Left ventricle myocardium superior (tissue), 1 donor: ENCODE data around the gene SCP2. TPM values are rescaled to one million over a fixed set of nuclear protein-coding genes. Genes with fewer than 3 reads are reported as not detected.
A peak's percentile ranks its signal among the peaks of the same experiment; 100 is the strongest.

Experiments used
- ATAC-seq: fragments of 200-7000 bp; cut with Tn5 transposase; one replicate; pipeline ENCODE4 v1.9.1; 2020; ENCODE audit warnings: mild to moderate bottlenecking, moderate library complexity
- DNase-seq: peaks from one replicate; pipeline ENCODE4 v3.0.0-alpha.2; 2020
- intact Hi-C: fragments of 100-400 bp; cut with micrococcal nuclease; formaldehyde crosslinking; loops from one replicate; pipeline ENCODE4 v1.11.0; 2022
- total RNA-seq: library from RNA; stranded (reverse); fragmentation: NEBNext Ultra II Directional; extraction: Animal tissue kit (Norgen Biotek cat#: 25700); gene quantifications from one replicate; pipeline ENCODE4 v1.2.1, GENCODE V29; 2021
- donor health status: DM: no; HTN: yes; CAD: no; lungs with severe emphysema.

Gene SCP2
- total RNA-seq, 1 donor from 2014 or later = 144 TPM

DNA sequence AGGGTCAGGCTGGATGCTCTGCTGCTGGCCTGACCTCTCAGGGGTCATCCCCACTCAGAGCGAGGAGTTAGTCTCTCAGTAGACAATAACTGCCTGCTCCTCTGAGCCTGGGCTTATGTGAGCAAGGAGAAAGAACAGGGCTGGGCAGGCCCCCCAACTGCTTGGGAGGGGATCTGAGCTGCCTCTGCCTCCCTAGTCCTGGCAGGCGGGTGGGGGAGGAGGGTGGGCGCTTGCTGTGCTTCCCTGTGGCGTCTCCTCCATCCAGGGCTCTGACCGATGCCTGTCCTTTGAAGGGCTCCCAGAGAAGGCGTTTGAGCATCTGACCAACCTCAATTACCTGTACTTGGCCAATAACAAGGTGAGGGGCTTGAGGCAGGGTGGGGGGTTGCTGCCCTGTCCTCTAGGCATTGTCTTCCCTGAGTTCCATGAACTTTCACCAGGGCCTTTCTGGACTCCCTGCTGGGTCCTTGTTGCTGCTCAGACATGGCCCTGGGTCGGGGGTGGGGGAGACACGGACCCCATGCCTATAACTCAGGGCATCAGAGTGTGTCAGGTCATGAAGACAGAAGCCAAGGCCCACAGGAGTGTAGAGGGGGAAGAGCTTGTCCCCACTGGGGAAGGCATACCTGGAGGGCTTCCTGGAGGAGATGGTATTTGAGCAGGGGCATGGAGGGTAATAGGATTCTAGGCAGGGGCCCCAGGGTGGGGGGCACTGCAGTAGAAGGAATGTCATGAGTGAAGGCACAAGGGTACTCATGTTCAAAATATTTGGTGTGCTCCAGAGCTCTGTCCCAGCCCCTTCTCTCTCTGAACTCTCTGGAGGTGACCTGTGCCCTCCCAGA lies 147.5 kb downstream of the SCP2 start:
- DNase-seq (peak; percentile 11), ATAC-seq (no peak)
- intact Hi-C loops = no loop called here

DNA sequence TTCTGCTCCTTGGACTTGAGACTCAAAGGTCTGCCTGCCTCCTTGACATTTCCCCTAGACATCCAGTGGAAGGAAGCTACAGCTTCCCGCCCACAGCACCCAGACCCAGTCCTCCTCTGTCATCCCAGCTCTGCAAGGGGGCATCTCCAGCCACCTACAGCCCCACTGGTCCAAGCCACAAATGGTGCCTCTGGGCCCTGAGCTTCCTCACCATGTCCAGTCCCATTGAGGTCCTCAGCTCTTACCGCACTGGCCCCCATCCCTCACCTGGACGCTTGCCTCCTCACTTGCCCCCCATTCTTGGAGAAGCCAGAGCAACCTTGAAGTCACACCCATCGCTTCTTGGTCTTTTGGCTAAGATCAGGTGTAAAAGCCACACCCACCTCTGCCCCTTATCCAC lies 148.1 kb downstream of the SCP2 start:
- peak; percentile 3 for DNase-seq
- intact Hi-C loops = no loop called here
- ATAC-seq = no peak

DNA sequence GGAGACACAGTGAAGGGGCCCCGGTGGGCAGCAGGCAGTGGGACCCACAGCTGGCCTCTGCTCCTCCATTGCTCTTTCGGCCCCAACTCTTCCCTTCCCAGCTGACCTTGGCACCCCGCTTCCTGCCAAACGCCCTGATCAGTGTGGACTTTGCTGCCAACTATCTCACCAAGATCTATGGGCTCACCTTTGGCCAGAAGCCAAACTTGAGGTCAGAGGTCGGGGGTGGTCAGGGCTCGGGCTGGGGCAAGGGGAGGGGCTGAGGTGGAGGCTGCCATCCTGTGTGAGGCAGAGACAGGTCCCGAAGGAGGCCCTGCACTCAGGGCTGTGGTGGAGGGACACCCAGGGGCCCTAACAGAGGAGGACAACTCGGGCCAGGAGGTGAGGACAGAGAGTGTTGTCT lies 148.7 kb downstream of the SCP2 start:
- ATAC-seq (no peak), DNase-seq (peak; percentile 26)

DNA sequence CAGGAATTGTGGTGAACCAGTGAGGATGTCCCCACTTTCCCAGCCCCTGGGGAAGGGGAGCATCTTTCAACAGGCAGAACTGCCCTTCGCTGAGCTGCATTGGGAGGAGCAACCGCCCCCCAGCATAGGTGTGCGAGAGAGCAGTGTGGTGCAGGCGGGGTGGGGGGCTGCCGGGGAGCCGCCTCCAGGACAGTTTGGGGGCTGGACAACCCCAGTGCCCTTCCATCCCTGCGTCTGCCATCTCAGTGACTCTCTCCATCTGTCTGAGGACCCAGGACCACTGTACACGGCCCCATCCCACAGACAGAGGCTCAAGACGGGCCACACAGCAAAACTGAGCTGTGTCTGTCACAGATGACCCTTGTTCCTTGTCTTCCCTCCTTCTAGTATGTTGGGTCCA lies 149.1 kb downstream of the SCP2 start:
- ATAC-seq = no peak
- peak; percentile 12 for DNase-seq
- intact Hi-C loops = no loop called here

More for the DNA sequence above, 148.7 kb downstream of the SCP2 start:
- intact Hi-C loops = no loop called here

DNA sequence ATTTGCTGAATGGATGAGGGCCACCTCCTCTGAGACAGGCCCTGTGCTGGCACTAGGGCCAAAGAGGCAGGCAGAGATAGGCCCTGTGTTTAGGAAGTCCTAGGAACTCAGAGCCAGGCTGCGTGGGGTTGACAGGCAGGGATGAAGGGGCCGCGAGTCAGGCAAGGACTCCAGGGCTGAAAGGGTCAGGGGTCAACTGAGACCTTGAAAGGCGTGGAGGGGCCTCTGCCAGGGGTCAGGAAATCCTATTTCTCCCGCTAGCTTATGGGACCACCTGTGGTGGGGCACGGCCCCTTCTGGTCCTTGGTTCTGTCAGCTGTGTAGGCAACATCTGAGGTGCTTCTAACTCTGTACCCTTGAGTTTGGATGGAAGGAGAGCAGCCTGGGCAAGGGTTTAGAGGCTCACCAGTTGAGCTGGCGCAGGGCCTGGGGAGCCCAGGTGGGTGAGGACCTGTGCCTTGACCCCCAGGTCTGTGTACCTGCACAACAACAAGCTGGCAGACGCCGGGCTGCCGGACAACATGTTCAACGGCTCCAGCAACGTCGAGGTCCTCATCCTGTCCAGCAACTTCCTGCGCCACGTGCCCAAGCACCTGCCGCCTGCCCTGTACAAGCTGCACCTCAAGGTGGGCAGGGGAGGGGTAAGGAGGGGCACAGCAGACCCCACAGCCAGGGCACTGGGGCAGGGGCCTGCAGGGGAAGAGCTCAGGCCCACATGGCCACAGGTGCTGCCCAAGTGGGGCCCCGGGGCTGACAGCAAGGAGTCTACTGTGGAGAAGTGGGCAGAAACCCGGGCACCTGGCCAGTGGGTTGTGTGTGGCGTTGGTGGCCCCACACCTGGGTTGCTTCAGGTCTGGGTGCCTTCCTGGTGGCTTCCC lies 149.9 kb downstream of the SCP2 start:
- peak; percentile 24 for DNase-seq
- intact Hi-C loops = no loop called here
- no peak for ATAC-seq

DNA sequence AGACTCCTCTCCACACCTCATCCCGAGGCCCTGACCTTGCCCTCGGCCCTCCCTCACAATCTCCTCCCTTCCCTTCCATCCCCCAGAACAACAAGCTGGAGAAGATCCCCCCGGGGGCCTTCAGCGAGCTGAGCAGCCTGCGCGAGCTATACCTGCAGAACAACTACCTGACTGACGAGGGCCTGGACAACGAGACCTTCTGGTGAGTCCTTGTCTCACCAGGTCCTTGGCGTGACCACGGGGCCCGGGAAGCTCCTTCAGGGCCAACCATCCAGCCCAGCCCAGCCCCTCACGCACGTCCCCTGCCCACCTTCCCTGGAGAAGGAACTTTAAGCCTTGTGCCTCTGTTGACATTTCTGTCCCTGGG lies 150.5 kb downstream of the SCP2 start:
- intact Hi-C loops = no loop called here
- DNase-seq = peak; percentile 12
- no peak for ATAC-seq

DNA sequence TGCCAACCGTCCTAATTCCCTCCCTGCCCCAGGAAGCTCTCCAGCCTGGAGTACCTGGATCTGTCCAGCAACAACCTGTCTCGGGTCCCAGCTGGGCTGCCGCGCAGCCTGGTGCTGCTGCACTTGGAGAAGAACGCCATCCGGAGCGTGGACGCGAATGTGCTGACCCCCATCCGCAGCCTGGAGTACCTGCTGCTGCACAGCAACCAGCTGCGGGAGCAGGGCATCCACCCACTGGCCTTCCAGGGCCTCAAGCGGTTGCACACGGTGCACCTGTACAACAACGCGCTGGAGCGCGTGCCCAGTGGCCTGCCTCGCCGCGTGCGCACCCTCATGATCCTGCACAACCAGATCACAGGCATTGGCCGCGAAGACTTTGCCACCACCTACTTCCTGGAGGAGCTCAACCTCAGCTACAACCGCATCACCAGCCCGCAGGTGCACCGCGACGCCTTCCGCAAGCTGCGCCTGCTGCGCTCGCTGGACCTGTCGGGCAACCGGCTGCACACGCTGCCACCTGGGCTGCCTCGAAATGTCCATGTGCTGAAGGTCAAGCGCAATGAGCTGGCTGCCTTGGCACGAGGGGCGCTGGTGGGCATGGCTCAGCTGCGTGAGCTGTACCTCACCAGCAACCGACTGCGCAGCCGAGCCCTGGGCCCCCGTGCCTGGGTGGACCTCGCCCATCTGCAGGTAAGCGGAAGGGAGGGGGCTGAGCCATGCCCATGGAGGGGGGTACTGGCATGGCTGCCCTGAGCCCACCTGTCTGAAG lies 151.4 kb downstream of the SCP2 start:
- intact Hi-C loops = no loop called here

DNA sequence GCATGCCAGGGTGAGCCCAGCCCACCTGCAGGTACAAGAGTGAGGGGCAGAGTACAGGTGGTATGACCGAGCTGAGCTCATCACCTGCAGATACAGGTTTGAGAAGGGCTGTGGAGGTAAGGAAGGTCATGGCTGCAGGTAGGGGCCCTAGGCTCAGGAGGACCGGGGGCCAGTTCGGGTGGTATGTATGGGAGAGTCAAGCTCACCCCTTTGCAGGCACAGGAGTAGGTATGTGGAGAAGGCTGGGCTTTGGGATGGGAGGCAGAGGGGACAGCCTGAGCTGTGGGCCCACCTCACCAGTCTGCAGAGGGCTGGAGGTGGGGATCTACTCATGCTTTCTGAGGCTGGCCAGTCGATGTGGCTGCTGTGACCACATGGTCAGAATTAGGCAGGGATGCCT lies 152.2 kb downstream of the SCP2 start:
- intact Hi-C loops = no loop called here

More for the DNA sequence above, 151.4 kb downstream of the SCP2 start:
- ATAC-seq = no peak
- DNase-seq = peak; percentile 23

DNA sequence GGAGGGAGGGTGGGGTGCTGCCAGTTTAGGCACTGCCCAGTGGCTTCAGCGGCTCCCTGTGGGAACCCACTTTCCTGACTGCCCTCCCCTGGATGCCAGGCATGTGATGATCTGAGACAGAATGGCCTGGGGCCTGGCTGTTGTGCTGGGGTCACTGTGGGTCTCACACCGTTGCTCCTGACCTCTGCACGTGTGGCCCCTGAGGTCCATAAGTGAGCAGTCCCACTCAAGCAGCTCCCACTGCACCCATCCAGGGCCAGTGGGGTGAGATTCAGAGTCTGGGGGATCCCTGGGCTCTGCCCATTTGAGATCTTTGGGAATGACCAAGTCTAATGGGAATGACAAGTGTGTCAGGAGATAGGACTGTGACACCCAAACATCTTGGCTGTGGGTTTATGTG lies 153.0 kb downstream of the SCP2 start:
- intact Hi-C loops = no loop called here
- no peak for ATAC-seq
- DNase-seq = peak; percentile 7

More for the DNA sequence above, 152.2 kb downstream of the SCP2 start:
- DNase-seq (peak; percentile 10), ATAC-seq (no peak)

DNA sequence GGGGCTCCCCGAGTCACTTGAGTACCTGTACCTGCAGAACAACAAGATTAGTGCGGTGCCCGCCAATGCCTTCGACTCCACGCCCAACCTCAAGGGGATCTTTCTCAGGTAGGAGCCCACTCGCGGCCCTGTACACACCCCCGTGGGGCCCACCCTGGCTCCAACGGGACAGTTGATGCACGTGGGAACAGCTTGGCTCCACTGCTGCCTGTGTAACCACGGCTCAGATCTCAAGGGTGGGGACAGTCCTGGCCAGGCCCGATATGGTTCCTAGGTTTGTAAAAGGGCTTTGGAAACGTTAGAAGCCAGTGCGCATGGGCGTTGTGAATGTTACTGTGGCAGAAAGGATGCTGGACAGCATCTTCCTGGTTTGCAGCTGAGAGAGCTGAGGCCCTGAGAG lies 153.7 kb downstream of the SCP2 start:
- ATAC-seq (no peak), DNase-seq (peak; percentile 13)
- intact Hi-C loops = no loop called here

DNA sequence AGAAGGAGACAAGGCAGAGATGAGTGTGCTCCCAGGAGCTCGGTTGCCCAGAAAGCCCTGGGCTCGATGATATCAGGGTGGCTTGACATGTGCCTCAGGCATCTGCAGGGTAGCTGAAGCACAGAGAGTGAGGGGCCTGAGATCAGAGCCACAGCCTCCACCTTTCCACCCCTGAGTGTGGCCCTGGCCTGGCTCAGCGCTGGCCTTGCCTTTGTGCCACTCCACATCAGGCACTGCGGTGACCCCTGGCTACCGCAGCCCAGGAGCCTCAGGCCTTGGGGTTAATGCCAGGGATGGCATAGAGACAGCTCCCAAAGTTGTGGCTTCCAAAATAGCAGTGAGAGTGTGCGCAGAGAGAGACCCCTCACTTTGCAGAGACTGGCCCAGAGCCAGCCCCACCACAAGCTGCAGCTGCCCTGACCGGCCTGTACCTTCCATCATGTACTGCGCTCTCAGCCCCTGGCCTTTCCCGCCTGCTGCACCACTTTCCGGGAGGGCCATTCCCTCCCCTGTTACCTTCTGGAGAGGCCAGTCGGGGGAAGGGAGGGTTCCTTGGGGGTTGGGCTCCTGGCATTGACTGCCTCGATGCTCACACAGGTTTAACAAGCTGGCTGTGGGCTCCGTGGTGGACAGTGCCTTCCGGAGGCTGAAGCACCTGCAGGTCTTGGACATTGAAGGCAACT lies 154.4 kb downstream of the SCP2 start:
- ATAC-seq (no peak), DNase-seq (peak; percentile 12)

DNA sequence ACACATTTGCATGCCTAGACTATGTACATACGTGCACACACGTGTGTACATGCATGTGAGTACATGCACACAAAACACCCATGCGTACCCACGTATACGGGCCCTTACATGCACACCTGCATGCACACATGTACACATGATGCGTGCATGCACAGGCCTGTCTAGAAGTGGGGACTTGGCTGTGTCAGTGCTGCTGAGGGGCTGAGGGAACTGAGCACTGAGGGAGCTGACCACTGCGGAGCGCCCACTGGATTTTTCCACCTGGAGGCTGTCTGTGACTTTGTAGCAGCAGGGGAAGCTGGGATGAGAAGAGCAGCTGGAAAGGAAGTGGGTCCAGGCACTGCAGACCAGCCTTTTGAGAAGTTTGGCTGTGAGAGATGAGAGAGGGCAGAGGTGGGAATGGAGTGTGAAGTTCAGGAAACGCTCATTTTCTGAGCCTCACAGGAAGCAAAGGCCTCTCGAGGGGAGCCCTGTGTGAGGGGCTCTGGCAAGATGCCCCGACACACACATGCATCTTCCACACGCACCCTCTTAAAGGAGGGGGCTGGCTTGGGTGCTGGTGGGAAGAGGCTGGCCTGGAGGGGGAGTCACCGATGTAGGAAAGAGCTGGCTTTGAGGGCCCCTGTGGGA lies 155.9 kb downstream of the SCP2 start:
- DNase-seq (peak; percentile 21), ATAC-seq (no peak)
- intact Hi-C loops = no loop called here

More for the DNA sequence above, 154.4 kb downstream of the SCP2 start:
- intact Hi-C loops = no loop called here

DNA sequence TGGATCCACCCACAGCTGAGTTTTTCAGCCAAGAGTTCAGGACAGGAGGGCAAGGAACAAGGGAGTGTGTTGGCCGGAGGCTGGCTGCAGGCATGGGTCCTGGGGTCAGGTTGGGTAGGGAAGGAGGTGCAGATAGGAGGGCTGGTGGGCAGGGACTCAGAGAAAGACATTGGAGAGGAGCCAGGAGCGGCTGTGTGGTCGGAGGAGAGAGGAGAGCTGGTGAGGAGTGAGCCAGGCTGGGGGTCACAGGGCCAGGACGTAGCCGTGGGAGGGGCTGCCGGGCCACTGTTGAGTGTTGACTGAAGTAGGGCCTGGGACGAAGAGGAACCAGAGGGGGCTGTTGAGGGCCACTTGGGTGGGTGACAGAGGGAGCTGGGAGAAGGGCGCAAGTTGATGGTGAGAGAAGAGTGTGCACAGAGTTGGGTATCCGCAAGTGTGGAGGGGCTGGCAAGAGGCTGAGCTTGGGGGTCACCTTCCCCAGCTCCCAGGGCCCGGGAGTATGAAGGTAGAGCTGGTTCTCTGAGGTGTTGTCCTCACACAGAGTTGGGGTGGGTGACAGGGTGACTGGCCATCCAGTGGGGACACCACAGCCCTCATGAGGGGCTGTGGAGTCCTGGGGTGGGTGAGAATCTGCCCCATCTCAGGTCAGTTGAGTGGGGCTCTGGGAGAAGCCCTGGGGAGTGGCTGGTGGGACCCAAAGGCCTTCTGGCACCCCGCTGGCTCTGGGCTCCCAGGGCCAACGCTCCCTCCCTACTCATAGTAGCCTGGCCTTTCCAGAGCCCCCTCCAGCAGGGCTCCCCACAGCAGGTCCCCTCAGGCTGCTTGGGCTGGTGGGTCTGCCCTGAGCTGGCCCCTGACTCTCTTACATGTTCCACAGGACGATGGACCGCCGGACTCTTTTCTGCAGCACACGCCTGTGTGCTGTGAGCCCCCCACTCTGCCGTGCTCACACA lies 156.8 kb downstream of the SCP2 start:
- intact Hi-C loops = no loop called here
- DNase-seq = peak; percentile 9
- no peak for ATAC-seq

DNA sequence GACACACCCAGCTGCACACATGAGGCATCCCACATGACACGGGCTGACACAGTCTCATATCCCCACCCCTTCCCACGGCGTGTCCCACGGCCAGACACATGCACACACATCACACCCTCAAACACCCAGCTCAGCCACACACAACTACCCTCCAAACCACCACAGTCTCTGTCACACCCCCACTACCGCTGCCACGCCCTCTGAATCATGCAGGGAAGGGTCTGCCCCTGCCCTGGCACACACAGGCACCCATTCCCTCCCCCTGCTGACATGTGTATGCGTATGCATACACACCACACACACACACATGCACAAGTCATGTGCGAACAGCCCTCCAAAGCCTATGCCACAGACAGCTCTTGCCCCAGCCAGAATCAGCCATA lies 157.5 kb downstream of the SCP2 start:
- ATAC-seq (no peak), DNase-seq (no peak)
- intact Hi-C loops = no loop called here

DNA sequence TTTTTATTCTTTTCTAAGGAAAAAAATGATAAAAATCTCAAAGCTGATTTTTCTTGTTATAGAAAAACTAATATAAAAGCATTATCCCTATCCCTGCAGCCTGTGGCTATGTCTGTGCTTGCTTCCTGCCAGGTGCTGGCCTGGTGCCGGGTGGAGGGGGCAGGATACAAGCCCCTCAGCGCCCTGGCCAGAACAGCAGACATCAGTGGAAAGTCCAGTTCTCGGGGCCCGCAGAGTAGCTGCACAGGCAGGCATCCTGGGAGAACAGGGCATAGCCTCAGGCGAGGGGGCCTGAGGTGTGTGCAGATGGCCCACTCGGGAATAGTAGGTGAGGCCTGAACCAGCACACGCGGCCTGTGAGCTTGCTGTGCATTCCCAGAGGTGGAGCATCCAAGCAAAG lies 158.3 kb downstream of the SCP2 start:
- ATAC-seq = no peak
- no peak for DNase-seq

DNA sequence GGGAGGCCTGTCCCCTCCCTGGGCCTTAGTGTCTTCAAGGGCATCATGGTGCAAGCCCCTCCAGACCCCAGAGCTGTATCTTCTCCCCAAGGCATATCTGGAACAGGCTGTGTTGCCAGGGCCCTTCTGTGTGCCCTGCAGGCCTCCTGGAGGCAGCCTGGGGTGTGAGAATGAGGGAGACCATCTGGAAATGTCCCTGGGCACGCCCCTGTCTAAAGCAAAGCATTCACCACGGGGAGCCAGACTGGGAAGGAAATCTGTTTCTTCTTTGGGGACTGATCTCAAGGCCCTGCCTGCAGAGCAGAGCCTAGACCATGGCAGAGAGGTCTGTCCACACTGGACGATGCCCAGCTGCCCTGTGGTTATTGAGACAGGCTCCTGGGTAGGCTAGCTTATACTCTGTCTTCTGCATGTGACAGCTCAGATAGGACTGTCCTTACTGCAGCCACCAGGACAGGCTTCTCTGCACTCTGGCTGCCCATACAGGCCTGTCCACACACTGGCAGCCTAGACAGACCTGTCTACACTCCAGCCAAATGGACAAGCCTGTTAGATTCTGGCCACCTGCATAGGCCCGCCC lies 159.5 kb downstream of the SCP2 start:
- intact Hi-C loops = no loop called here
- ATAC-seq = peak; percentile 16
- DNase-seq = no peak

More for the DNA sequence above, 158.3 kb downstream of the SCP2 start:
- intact Hi-C loops = no loop called here
